Occipital lobe (tissue), 2 donors: ENCODE data around the gene RNF168. TPM values are rescaled to one million over a fixed set of nuclear protein-coding genes. Genes with fewer than 3 reads are reported as not detected.
"Not testable (repeated sequence)": the region's sequence is repeated elsewhere in the genome, so short reads cannot be mapped to it uniquely, and the experiment has no call there.

Experiments
- DNase-seq: peaks from one replicate; lab custom pipeline; 2025; lab: John Stamatoyannopoulos, UW
- total RNA-seq: library from RNA; depleted of rRNA; stranded (reverse); fragments of >200 nt; gene quantifications from one replicate; pipeline ENCODE4 v1.2.3, GENCODE V29; 2014

The RNF168 gene
- total RNA-seq, 1 donor from 2014 or later = 25.9 TPM

GRCh38 chr3:196514913-196515621 is 11.5 kb upstream of the RNF168 start, which contains the start of gene SMCO1:
TSS of gene SMCO1 (minus strand) at chr3:196515346. CDS start at chr3:196515209, 137 bp downstream.
- no peak for DNase-seq

GRCh38 chr3:196514350-196514716 is 10.8 kb upstream of the RNF168 start:
- no peak for DNase-seq

DNA sequence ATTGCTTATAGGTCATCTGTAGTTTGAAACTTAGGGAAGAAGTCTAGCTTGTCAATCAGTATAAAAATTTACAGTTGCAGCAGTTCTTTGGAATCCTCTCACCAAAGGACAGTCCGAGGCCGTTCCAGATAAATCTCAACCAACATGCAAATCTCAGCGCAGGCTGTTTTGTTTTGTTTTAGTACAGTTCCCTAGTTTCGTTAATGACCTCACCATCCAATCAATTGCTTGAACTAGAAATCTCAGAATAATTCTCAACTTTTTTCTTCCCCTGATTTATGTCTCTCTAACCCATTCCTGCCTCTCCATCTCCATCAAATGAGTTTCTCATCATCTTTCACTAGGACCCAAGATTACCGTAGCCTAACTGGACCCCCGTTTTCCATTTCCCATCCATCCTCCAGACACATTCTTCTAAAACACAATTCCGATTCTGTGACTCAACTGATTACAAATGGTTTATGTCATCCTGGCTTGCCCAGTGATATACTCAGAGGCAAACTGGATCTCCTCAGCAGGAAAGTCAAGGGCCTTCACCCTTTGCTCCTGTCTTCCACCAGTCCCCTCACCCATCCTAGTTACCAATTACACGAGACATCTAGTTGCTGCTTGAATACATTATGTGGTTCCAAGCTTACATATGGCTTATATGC is 10.3 kb upstream of the RNF168 start:
- DNase-seq = no peak

DNA sequence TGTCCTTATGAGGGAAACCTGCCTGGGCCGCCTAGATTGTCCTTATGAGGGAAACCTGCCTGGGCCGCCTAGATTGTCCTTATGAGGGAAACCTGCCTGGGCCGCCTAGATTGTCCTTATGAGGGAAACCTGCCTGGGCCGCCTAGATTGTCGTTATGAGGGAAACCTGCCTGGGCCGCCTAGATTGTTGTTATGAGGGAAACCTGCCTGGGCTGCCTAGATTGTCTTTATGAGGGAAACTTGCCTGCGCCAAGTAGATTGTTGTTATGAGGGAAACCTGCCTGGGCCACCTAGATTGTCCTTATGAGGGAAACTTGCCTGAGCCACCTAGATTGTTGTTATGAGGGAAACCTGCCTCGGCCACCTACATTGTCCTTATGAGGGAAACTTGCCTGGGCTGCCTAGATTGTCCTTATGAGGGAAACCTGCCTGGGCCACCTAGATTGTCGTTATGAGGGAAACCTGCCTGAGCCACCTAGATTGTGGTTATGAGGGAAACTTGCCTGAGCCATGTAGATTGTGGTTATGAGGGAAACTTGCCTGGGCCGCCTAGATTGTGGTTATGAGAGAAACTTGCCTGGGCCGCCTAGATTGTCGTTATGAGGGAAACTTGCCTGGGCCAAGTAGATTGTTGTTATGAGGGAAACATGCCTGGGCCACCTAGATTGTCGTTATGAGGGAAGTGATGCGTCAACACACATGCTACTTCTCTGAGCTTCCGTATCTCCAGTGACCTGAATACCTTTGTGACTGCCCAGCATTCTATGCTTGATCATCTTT is 8.3 kb upstream of the RNF168 start:
- not testable (repeated sequence) for DNase-seq

DNA sequence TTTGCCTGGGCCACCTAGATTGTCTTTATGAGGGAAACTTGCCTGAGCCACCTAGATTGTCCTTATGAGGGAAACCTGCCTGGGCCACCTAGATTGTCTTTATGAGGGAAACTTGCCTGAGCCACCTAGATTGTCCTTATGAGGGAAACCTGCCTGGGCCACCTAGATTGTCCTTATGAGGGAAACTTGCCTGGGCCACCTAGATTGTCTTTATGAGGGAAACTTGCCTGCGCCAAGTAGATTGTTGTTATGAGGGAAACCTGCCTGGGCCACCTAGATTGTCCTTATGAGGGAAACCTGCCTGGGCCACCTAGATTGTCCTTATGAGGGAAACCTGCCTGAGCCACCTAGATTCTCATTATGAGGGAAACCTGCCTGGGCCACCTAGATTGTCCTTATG is 7.5 kb upstream of the RNF168 start:
- DNase-seq = not testable (repeated sequence)

DNA sequence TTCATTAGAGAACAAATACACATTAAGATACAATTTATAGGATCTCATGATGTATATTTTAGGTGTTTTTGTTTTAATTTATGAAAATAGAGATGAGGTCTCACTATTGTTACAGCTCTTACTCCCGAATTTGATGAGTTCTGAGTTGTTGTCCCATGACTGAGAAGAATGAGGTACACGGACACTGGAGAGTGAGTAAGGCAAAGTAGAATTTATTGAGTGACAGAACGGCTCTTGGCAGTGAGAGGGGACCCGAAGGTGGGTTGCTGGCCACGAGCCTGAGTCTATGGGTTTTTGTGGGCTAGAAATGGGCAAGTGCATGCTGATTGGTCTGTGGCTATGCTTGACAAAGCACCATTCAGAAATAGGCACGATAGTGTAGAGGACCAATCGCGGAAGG is 3.1 kb upstream of the RNF168 start:
- DNase-seq = no peak

DNA sequence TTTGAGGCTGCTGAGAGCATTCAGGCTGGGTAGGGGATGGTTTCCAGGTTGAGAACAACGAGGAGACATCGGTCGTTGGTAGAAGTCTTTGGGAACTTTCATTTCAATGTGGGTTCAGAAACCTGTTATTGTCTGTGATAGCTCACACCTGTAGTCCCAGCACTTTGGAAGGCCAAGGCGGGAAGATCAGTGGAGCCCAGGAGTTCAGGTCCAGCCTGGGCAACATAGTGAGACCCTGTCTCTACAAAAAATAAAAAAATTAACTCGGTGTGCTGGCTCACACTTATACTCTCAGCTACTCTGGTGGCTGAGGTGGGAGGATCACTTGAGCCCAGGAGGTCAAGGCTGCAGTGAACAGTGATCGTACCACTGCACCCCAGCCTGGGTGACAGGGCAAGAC is 988 bp upstream of the RNF168 start:
- DNase-seq = no peak

DNA sequence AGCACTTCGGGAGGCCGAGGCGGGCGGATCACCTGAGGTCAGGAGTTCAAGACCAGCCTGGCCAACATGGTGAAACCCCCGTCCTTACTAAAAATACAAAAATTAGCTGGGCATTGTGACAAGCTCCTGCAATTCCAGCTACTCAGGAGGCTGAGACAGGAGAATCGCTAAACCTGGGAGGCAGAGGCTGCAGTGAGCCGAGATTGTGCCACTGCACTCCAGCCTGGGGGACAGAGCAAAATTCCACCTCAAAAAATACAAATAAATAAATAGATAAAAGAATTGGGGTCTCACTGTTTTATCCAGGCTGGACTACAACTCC is 470 bp upstream of the RNF168 start:
- DNase-seq = not testable (repeated sequence)

DNA sequence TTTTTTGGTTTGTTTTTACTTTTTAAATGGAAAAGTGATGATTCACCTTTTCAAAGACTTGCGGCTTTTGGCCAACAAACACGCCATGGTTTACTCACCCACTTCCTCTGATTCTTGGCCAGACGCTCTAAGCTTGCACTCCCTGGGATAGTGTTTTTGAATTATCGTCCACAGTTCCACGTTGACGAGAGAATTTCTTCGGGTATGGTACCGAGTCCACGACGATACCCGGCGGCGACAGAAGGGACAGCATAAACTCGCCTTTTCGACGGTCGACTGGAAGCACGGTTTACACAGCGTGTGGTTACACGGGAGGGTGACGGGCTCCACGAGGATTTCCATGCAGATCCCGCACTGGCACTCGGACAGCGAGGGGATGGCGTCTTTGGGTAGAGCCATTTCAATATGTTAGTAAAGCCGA is 783 bp downstream of the RNF168 start:
- peak; percentile 20 for DNase-seq

DNA sequence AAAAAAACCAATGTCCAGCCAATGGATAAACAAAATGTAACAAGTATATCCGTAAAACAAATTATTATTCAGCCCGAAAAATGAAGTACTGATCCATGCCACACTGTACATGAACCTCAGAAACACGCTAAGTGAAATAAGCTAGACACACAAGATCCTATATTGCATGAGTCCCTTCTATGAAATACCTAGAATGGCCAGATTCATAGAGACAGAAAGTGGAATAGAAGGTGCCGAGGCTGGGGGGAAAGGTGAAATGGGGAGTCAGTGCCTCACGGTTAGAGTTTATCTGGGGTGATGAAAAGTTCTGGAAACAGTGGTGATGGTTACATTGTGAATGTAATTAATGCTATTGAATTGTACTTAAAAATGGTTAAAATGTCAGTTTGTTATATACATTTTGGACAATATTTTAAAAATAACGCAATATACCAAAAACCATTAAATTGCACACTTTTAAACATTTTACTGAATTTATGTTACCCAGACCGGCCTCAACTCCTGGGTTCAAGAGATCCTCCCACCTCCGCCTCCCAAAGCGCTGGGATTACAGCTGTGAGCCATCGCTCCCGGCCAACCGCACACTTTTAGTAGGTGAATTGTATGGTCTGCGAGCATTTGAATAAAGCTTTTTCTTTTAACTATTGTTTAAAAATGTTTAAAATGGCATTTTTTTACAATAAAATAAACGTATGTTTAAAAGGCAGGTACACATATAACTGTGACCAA is 2.1 kb downstream of the RNF168 start:
- DNase-seq = no peak

DNA sequence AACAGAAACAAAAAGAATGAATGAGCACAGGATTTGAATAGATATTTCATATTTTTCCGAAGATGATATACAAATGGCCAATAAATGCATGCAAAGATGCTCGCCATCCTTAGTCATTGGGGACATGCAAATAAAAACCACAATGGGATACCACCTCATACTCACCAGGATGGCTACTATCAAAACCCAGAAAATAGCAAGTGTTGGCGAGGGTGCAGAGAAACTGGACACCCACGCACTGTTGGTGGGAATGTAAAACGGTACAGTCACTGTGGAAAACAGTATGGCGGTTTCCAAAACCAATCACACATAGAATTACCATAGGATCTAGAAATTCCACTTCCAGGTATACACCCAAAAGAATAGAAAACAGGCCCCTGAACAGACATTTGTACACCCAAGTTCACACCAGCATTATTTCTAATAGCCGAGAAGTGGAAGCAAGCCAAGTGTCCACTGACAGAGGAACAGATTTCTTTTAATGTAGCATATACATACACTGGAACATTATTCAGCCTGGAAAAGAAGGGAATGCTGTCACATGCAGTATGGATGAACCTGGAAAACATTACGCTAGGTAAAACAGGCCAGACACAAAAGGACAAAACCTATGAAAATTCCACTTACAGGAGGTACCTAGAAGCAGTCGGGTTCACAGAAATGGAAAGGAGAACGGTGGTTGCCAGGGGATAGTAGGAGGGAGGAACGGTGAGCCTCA is 3.6 kb downstream of the RNF168 start:
- DNase-seq = no peak

DNA sequence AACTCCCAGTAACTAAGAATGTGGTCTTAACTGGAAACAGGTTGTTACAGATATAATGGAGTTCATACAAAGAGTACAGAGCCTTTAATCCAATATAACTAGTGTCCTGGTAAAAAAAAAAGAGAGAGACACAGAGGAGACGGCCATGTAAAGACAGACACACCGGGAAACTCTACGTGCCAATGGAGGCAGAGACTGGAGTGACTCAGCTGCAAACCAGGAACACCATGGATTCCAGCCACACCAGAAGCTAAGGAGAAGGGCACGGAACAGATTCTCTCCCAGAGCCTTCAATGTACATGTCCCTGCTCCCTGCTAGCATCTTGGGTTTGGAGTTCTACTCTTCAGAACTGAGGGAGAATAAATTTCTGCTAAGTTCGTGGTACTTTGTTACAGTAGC is 4.5 kb downstream of the RNF168 start:
- DNase-seq = no peak

- DNase-seq = no peak
Observed at GRCh38 chr3:196498297-196498696, 5.3 kb downstream of the RNF168 start.

DNA sequence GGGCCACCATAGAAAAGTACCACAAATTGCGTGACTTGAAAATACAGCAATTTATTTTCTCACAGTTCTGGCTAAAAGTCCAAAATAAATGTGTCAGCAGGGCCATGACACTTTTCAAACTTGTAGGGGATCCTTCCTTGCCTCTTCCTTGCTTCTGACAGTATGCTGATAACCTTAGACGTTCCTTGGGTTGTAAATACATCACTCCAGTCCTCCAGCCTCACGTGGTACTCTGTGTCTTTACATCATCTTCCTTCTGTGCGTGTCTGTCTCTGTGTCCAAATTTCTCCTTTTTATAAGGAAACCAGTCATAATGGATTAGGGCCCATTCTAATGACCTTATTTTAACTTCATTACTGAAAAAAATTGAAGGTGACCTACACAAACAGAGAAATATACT is 7.4 kb downstream of the RNF168 start:
- no peak for DNase-seq

DNA sequence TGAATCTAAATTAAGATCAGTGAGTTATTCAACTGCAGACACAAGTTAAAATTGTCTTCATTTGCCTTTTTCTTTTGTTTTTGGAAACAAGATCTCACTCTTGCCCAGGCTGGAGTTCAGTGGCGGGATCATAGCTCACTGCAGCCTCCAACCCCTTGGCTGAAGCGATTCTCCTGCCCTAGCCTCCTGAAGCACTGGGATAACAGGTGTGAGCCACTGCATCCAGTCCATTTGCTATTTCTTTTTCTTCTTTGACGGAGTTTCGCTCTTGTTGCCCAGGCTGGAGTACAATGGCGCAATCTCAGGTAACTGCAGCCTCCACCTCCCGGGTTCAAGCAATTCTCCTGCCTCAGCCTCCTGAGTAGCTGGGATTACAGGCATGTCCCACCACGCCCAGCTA is 10.3 kb downstream of the RNF168 start:
- no peak for DNase-seq

DNA sequence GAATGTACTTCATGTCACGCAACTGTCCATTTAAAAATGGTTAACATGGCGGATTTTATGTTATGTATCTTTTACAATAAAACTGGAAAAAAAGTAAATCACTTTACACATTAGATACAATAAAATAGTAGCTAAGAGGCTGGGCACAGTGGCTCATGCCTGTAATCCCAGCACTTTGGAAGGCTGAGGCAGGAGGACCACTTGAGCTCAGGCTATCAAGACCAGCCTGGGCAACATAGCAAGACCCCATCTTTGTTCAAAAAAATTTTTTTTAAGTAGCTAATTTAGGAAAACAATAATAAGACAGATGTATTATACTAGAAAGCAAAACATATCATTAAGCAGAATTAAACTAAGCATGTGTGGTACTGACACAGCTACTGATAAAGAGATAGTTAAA is 11.5 kb downstream of the RNF168 start:
- DNase-seq = no peak

DNA sequence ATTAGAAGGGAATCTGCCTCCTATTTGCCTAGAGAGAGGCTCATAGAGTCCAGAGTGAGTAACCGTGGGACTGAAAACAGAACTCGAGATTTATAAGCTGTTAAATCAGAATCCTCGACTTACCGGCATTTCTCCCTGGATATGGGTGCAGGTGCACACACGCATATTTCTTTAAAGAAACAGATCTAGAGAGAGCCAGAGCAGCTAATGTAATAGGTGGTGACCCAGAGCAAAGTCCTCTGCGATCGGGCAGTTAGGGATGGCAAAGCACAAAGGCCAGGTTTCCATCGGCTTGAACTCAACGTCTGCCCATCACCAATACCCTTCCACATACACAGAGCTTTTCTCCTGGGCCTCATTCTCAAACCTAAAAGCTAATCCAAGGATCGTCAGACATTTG is 13.8 kb downstream of the RNF168 start:
- no peak for DNase-seq

DNA sequence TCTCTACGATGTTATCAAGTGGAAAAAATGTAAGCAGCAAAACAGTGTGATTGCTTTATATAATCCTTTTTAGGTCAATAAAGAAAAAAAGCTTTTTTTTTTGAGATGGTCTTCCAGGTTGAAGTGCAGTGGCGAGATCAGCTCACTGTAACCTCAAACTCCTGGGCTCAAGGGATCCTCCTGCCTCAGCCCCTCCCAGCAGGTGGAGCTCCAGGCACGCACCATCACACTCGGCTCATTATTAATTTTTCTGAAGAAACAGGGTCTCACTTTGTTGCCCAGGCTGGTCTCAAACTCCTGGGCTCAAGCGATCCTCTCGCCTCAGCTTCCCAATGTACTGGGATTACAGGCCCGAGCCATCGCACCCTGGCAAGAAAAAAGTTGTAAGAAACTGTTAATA is 17.3 kb downstream of the RNF168 start:
- DNase-seq = no peak

GRCh38 chr3:196477678-196478077 is 25.9 kb downstream of the RNF168 start:
- no peak for DNase-seq

- DNase-seq = no peak
Observed at GRCh38 chr3:196472286-196472685, 31.3 kb downstream of the RNF168 start.

- DNase-seq = no peak
Observed at GRCh38 chr3:196471551-196471950, 32.0 kb downstream of the RNF168 start.
